Measurements from ENCODE around the gene NRDE2. TPM values are rescaled to one million over a fixed set of nuclear protein-coding genes. Genes with fewer than 3 reads are reported as not detected.

Gene NRDE2
- total and polyA plus RNA-seq, 2 of the 4 experiments (the other 2 are of a cell fraction) = 4.5 to 9.3 TPM

GRCh38 chr14:90278199-90279175, 53.3 kb downstream of the NRDE2 start:
- no peak overlapping the region for H3K4me3 ChIP-seq (ENCODE audit: insufficient read depth, low read depth, low read length)
- intact Hi-C loops (cut with micrococcal nuclease) (no loop called here), in situ Hi-C loops (cut with MboI; ENCODE audit: low sequenced_read_pairs) (loop anchor here (25.0 kb wide), 1 partner anchor 884 kb away; no protein-coding TSS in a partner anchor), dilution Hi-C loops (cut with HindIII; ENCODE audit: low sequenced_read_pairs, unreplicated experiment) (no loop called here)
- H3K9me1 ChIP-seq (ENCODE audit: insufficient read depth, low read length) = peaks cover 19% of the 10 kb centered on the region
- no peak overlapping the region for H3K27ac ChIP-seq (ENCODE audit: insufficient read depth, low read length)
- no peak overlapping the region for H3K4ac ChIP-seq (ENCODE audit: low read depth, low read length)
- no peak overlapping the region for H2BK15ac ChIP-seq (ENCODE audit: low read depth, low read length)
- no peak overlapping the region for H2BK20ac ChIP-seq (ENCODE audit: low read depth, low read length)
- no peak overlapping the region for H3K14ac ChIP-seq (replicated peaks; ENCODE audit: low read depth, low read length)
- peaks cover 0 to 12% of the 10 kb centered on the region in 2 experiments; a peak in 2 of 4 replicates for H3K79me1 ChIP-seq (ENCODE audit: low read depth in 1 of 2, low read length in 2 of 2)
- BruUV-seq (replicated peaks) = no TSS peak
- peaks cover 6% of the 10 kb centered on the region; the same call in 1 of the 2 replicates for H3K4me1 ChIP-seq (ENCODE audit: control insufficient read depth, insufficient read depth, low read length)
- no peak overlapping the region; the same call in 1 of the 2 replicates for H3K23ac ChIP-seq (ENCODE audit: low read depth, low read length)
- H3K9ac ChIP-seq (ENCODE audit: low read depth, low read length) = no peak overlapping the region
- DNase-seq = no peak
- ChIA-PET CTCF (no interaction called here), POLR2A (ENCODE audit: unreplicated experiment) (no interaction called here)
- H3K56ac ChIP-seq (ENCODE audit: extremely low read depth, insufficient read depth, low read length) = no peak overlapping the region
- TF ChIP-seq RFX5 (IDR thresholded peaks at IDR 0.05; ENCODE audit: low read depth, low read length) = no peak
- no peaks in the 10 kb centered on the region for H4K20me1 ChIP-seq (ENCODE audit: insufficient read depth, low read length)
- no peak overlapping the region for H4K8ac ChIP-seq (ENCODE audit: low read depth in 2 of 2, low read length in 2 of 2)
- no peak overlapping the region for H2AK5ac ChIP-seq (ENCODE audit: low read depth, low read length)
- H3K18ac ChIP-seq (ENCODE audit: low read depth, low read length) = no peak overlapping the region
- WGBS, 2 experiments (ENCODE audit: extremely low coverage in 2 of 2, insufficient read length in 1 of 2) = 95% methylated on average over 15 of the region's 35 CpGs; no CpG with 5 or more reads in 1 of the 2 experiments
- H3K36me3 ChIP-seq (ENCODE audit: control insufficient read depth, insufficient read depth, low read length) = peaks cover 20% of the 10 kb centered on the region
- H3K4me2 ChIP-seq (ENCODE audit: low read depth, low read length) = no peak overlapping the region
- H3K27me3 ChIP-seq (ENCODE audit: control insufficient read depth, insufficient read depth, low read length) = no peaks in the 10 kb centered on the region
- no peak overlapping the region for H2AK9ac ChIP-seq (replicated peaks; ENCODE audit: low read depth, low read length, poor library complexity)
- no peaks in the 10 kb centered on the region for H3K9me3 ChIP-seq (ENCODE audit: control insufficient read depth, insufficient read depth, low read length)
- no peak overlapping the region for H4K5ac ChIP-seq (ENCODE audit: low read depth, low read length)
- H4K91ac ChIP-seq (ENCODE audit: insufficient read depth, low read depth, low read length) = no peak overlapping the region
- ATAC-seq (ENCODE audit: low read depth) = no peak
- no peak overlapping the region for H2AFZ ChIP-seq (replicated peaks; ENCODE audit: low read length, poor library complexity)
- H2BK5ac ChIP-seq (ENCODE audit: low read depth, low read length, poor library complexity, severe bottlenecking) = no peak overlapping the region
- no peak overlapping the region; the same call in 1 of the 2 replicates for H2BK120ac ChIP-seq (ENCODE audit: low read depth, low read length)

All from IMR-90 (cell line).